Measurements from ENCODE around the gene UCKL1. TPM values are rescaled to one million over a fixed set of nuclear protein-coding genes. Genes with fewer than 3 reads are reported as not detected.
A peak's percentile ranks its signal among the peaks of the same experiment; 100 is the strongest.

The UCKL1 gene
- total RNA-seq, 6 donors from 2014 or later: 23.0 to 103 (median 37.3) TPM

DNA sequence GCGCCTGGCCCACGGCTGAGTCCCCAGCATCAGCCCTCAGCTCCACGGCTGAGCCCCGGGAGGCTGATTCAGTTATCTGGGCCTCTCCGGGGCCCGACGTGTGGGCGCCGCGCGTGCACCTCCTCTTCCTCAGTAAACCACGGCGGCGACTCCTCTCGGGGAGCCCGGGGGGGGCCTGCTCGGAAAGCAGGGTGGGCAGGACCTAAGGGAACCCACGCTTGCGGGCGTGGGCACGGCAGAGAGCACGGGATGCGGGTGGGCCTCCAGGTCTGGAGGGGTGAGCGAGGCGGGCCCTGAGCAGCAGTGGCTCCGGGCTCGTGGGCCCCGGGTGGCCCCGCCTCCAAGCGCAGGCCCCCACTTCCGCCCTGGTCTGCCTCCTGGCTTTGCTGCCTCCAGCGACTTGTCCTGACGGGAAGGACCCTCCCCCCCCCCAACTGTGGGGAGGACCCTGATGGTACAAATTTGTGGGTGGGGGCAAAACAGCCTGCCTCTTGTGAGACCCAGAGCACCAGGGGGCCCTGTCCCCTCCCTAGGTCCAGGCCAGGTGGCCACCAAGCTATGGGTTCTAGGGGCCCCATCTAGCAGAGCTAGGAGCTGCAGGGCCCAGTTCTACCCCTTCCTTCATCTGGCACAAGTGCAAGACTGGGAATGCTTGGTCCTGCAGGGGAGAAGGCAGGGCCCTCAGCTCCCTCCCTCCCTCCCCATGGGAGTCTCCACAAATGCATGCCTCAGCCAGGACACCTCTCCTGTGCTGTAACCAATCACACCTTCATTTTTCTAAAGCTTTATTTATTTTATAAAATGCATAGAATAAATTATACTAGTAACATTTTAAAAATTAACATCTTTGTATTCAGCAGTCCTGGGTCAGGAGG lies 16.9 kb downstream of the UCKL1 start:
- WGBS, 2 donors: 71 to 100% methylated on average over 4 to 33 of the region's 33 CpGs
- H3K27me3 ChIP-seq: no peaks in the 10 kb centered on the region
- H3K4me1 ChIP-seq: peaks cover 15 to 29% (median 19%) of the 10 kb centered on the region in 4 donors
- DNase-seq: peak in 1 of 2 donors; percentile 83
- TF ChIP-seq POLR2AphosphoS5 (IDR thresholded peaks at IDR 0.05): no peak
- TF ChIP-seq, protein P1, sequence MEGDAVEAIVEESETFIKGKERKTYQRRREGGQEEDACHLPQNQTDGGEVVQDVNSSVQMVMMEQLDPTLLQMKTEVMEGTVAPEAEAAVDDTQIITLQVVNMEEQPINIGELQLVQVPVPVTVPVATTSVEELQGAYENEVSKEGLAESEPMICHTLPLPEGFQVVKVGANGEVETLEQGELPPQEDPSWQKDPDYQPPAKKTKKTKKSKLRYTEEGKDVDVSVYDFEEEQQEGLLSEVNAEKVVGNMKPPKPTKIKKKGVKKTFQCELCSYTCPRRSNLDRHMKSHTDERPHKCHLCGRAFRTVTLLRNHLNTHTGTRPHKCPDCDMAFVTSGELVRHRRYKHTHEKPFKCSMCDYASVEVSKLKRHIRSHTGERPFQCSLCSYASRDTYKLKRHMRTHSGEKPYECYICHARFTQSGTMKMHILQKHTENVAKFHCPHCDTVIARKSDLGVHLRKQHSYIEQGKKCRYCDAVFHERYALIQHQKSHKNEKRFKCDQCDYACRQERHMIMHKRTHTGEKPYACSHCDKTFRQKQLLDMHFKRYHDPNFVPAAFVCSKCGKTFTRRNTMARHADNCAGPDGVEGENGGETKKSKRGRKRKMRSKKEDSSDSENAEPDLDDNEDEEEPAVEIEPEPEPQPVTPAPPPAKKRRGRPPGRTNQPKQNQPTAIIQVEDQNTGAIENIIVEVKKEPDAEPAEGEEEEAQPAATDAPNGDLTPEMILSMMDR (IDR thresholded peaks at IDR 0.05): no peak
- TF ChIP-seq EP300 (IDR thresholded peaks at IDR 0.05): no peak
- TF ChIP-seq POLR2A (IDR thresholded peaks at IDR 0.05): no peak
- ATAC-seq (ENCODE audit: low FRiP score in 2 of 2): no peak
- H3K9me3 ChIP-seq: no peaks in the 10 kb centered on the region
- peak overlapping the region in 2 of 4 donors; percentile 2 to 10 for H3K27ac ChIP-seq
- peaks cover 8 to 77% (median 58%) of the 10 kb centered on the region in 4 donors for H3K36me3 ChIP-seq
- no peak overlapping the region for H3K4me3 ChIP-seq

GRCh38 chr20:63937596-63937995 lies 18.6 kb downstream of the UCKL1 start:
- 90% methylated on average over 11 to 14 of the region's 14 CpGs for WGBS, 2 donors
- H3K36me3 ChIP-seq: peaks cover 8 to 79% (median 58%) of the 10 kb centered on the region in 4 donors
- no peak for TF ChIP-seq POLR2A (IDR thresholded peaks at IDR 0.05)
- no peak for TF ChIP-seq POLR2AphosphoS5 (IDR thresholded peaks at IDR 0.05)
- no peak for TF ChIP-seq EP300 (IDR thresholded peaks at IDR 0.05)
- TF ChIP-seq, protein P1 (IDR thresholded peaks at IDR 0.05): no peak

DNA sequence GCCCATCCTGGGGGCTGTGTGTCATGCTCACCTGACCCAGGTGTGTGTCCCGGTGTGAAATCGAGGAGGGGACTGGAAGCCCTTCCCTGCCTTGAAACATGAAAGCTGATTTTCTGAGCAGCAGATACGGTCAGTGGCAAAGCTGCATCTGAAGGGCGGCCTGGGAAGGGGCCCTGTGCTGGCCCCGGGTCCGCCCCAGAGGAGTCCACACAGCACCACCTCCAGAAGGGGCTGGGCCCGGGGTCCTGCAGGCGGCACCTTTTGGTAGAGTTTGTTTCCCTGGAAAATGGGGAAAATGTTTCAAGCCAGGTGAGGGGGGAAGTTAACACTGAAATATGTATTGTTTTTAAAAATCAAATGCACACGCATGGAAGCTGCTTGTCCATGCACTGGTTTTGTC lies 20.8 kb downstream of the UCKL1 start:
- ATAC-seq (ENCODE audit: low FRiP score in 2 of 2): no peak
- Histone ChIP-seq H3K27ac (no peak overlapping the region), H3K4me3 (no peak overlapping the region), H3K9me3 (no peaks in the 10 kb centered on the region), H3K4me1 (peaks cover 0 to 6% (median 0%) of the 10 kb centered on the region in 4 donors), H3K27me3 (no peaks in the 10 kb centered on the region), H3K36me3 (peaks cover 17 to 90% (median 70%) of the 10 kb centered on the region in 4 donors)
- DNase-seq: no peak
- 90 to 99% methylated on average over 8 to 9 of the region's 9 CpGs for WGBS, 2 donors
- TF ChIP-seq, protein P1 (IDR thresholded peaks at IDR 0.05): no peak
- TF ChIP-seq POLR2A (IDR thresholded peaks at IDR 0.05) (no peak), EP300 (IDR thresholded peaks at IDR 0.05) (no peak), POLR2AphosphoS5 (IDR thresholded peaks at IDR 0.05) (no peak)

More at GRCh38 chr20:63937596-63937995, 18.6 kb downstream of the UCKL1 start:
- Histone ChIP-seq H3K27me3 (no peaks in the 10 kb centered on the region), H3K4me1 (peaks cover 4 to 15% (median 12%) of the 10 kb centered on the region in 4 donors), H3K27ac (no peak overlapping the region), H3K4me3 (no peak overlapping the region), H3K9me3 (no peaks in the 10 kb centered on the region)
- DNase-seq (no peak), ATAC-seq (ENCODE audit: low FRiP score in 2 of 2) (no peak)

- peak in 1 of 2 donors; percentile 77 for DNase-seq
- Histone ChIP-seq H3K27ac (no peak overlapping the region), H3K36me3 (peaks cover 21 to 90% (median 71%) of the 10 kb centered on the region in 4 donors), H3K27me3 (no peaks in the 10 kb centered on the region), H3K9me3 (no peaks in the 10 kb centered on the region), H3K4me3 (no peak overlapping the region), H3K4me1 (peaks cover 0 to 6% (median 0%) of the 10 kb centered on the region in 4 donors)
- no peak for ATAC-seq (ENCODE audit: low FRiP score in 2 of 2)
- WGBS, 2 donors: 85 to 86% methylated on average over 33 to 35 of the region's 37 CpGs
- no peak for TF ChIP-seq POLR2A (IDR thresholded peaks at IDR 0.05)
- no peak for TF ChIP-seq EP300 (IDR thresholded peaks at IDR 0.05)
- no peak for TF ChIP-seq POLR2AphosphoS5 (IDR thresholded peaks at IDR 0.05)
- TF ChIP-seq, protein P1 (IDR thresholded peaks at IDR 0.05): peak in 1 of 6 experiments; percentile 10
Measured at GRCh38 chr20:63934271-63935068, 21.7 kb downstream of the UCKL1 start.
